ENCODE measurements around the gene PIWIL4.

- no peak for TF ChIP-seq CTCF (IDR thresholded peaks at IDR 0.05)
- TF ChIP-seq POLR2AphosphoS5 (IDR thresholded peaks at IDR 0.05; ENCODE audit: low read depth, low read length) = no peak
- TF ChIP-seq FOXM1 (IDR thresholded peaks at IDR 0.05; ENCODE audit: low read depth) = no peak
- TF ChIP-seq RAD21 (IDR thresholded peaks at IDR 0.05; ENCODE audit: low read length) = no peak
- TF ChIP-seq FOXJ3 (CRISPR knock-in tag; IDR thresholded peaks at IDR 0.05) = no peak
- TF ChIP-seq NRF1 (IDR thresholded peaks at IDR 0.05; ENCODE audit: low read depth, low read length) = no peak
- TF ChIP-seq GABPA (IDR thresholded peaks at IDR 0.05; ENCODE audit: low read depth) = no peak
- TF ChIP-seq JUND (IDR thresholded peaks at IDR 0.05) = no peak
- TF ChIP-seq RFX5 (IDR thresholded peaks at IDR 0.05; ENCODE audit: low read length) = no peak
- TF ChIP-seq PBX3 (IDR thresholded peaks at IDR 0.05) = no peak
These were observed 67.9 kb downstream of the PIWIL4 start for GRCh38 chr11:94635072-94635471.

Data from SK-N-SH (cell line).